Suprapubic skin (tissue), 4 donors: ENCODE measurements around the gene TMEFF1. TPM values are rescaled to one million over a fixed set of nuclear protein-coding genes. Genes with fewer than 3 reads are reported as not detected.

Experiments
- DNase-seq, 2 donors: peaks; one replicate each; pipeline ENCODE4 v3.0.0-alpha.2; 2019; ENCODE audit warnings: low spot score in 2 of 2
- H3K27ac ChIP-seq: fragments of 200-600 bp; sonication (generic); one replicate; pipeline ENCODE4 v1.5.1; 2019
- H3K27me3 ChIP-seq: fragments of 200-600 bp; sonication (generic); one replicate; pipeline ENCODE4 v1.5.1; 2019
- H3K36me3 ChIP-seq: fragments of 200-600 bp; sonication (generic); one replicate; pipeline ENCODE4 v1.5.1; 2019
- H3K4me1 ChIP-seq: fragments of 200-600 bp; sonication (generic); one replicate; pipeline ENCODE4 v1.5.1; 2019
- H3K4me3 ChIP-seq: fragments of 200-600 bp; sonication (generic); one replicate; pipeline ENCODE4 v1.5.1; 2019; ENCODE audit warnings: mild to moderate bottlenecking
- H3K9me3 ChIP-seq: fragments of 200-600 bp; sonication (generic); one replicate; pipeline ENCODE4 v1.5.1; 2019
- CTCF ChIP-seq, 2 donors: fragments of 200-600 bp in 1 of 2; fragments of 450-650 bp in 1 of 2; sonication (generic) in 1 of 2; IDR thresholded peaks; one replicate each; pipeline ENCODE4 v1.5.1; 2016 to 2019; ENCODE audit warnings: antibody characterized with exemption in 2 of 2, mild to moderate bottlenecking in 1 of 2, moderate library complexity in 1 of 2
- EP300 ChIP-seq: sonication (generic); formaldehyde crosslinking; IDR thresholded peaks from one replicate; pipeline ENCODE4 v1.6.1; 2017; ENCODE audit warnings: antibody characterized with exemption
- POLR2A ChIP-seq, 2 donors: fragments of 450-650 bp; IDR thresholded peaks; one replicate each; pipeline ENCODE4 v1.6.1; 2017; ENCODE audit warnings: antibody characterized with exemption in 2 of 2, mild to moderate bottlenecking in 2 of 2, moderate library complexity in 2 of 2
- POLR2AphosphoS5 ChIP-seq, 3 donors: sonication (generic); formaldehyde crosslinking; IDR thresholded peaks; one replicate each; pipeline ENCODE4 v1.6.1; 2017; ENCODE audit warnings: antibody characterized with exemption in 3 of 3
- WGBS: methylation state at CpG from one replicate; pipeline ENCODE4 v1.1.5; 2018; 5-methylcytosine and 5-hydroxymethylcytosine counted together
- total RNA-seq, 4 donors: library from RNA; depleted of rRNA; stranded (reverse); fragments of >200 nt; gene quantifications; one replicate each; pipeline ENCODE4 v1.1.0, GENCODE V29; 2016

TMEFF1 gene
- total RNA-seq, 4 donors from 2014 or later: 0.32 to 0.49 TPM; not detected in 2

GRCh38 chr9:100457517-100457916 is 15.4 kb upstream of the TMEFF1 start:
- H3K27me3 ChIP-seq: no peaks in the 10 kb centered on the region
- 93% methylated on average over 1 of the region's 1 CpG for WGBS
- H3K9me3 ChIP-seq: no peaks in the 10 kb centered on the region
- no peak for DNase-seq
- H3K4me1 ChIP-seq: no peaks in the 10 kb centered on the region
- H3K27ac ChIP-seq: no peak overlapping the region
- H3K4me3 ChIP-seq: no peak overlapping the region
- TF ChIP-seq EP300 (no peak), POLR2A (IDR thresholded peaks at IDR 0.05) (no peak), POLR2AphosphoS5 (IDR thresholded peaks at IDR 0.05) (no peak), CTCF (IDR thresholded peaks at IDR 0.05) (no peak)
- H3K36me3 ChIP-seq: peaks cover 10% of the 10 kb centered on the region

GRCh38 chr9:100459963-100460362 is 13.0 kb upstream of the TMEFF1 start:
- 71% methylated on average over 2 of the region's 2 CpGs for WGBS
- Histone ChIP-seq H3K4me1 (no peaks in the 10 kb centered on the region), H3K27me3 (no peaks in the 10 kb centered on the region), H3K9me3 (no peaks in the 10 kb centered on the region), H3K36me3 (no peaks in the 10 kb centered on the region), H3K27ac (no peak overlapping the region), H3K4me3 (no peak overlapping the region)
- TF ChIP-seq POLR2A (IDR thresholded peaks at IDR 0.05) (no peak), CTCF (IDR thresholded peaks at IDR 0.05) (no peak), POLR2AphosphoS5 (IDR thresholded peaks at IDR 0.05) (no peak), EP300 (no peak)
- DNase-seq: no peak

GRCh38 chr9:100465274-100465673 is 7.7 kb upstream of the TMEFF1 start:
- no peaks in the 10 kb centered on the region for H3K9me3 ChIP-seq
- TF ChIP-seq POLR2AphosphoS5 (IDR thresholded peaks at IDR 0.05) (no peak), POLR2A (IDR thresholded peaks at IDR 0.05) (no peak), EP300 (no peak), CTCF (IDR thresholded peaks at IDR 0.05) (no peak)
- H3K4me1 ChIP-seq: no peaks in the 10 kb centered on the region
- no peaks in the 10 kb centered on the region for H3K27me3 ChIP-seq
- 90% methylated on average over 2 of the region's 2 CpGs for WGBS
- no peaks in the 10 kb centered on the region for H3K36me3 ChIP-seq
- H3K27ac ChIP-seq: no peak overlapping the region
- DNase-seq: no peak
- no peak overlapping the region for H3K4me3 ChIP-seq

GRCh38 chr9:100465761-100466160 is 7.2 kb upstream of the TMEFF1 start:
- no peaks in the 10 kb centered on the region for H3K9me3 ChIP-seq
- no peaks in the 10 kb centered on the region for H3K36me3 ChIP-seq
- no peaks in the 10 kb centered on the region for H3K27me3 ChIP-seq
- DNase-seq: no peak
- 87% methylated on average over 1 of the region's 1 CpG for WGBS
- TF ChIP-seq POLR2AphosphoS5 (IDR thresholded peaks at IDR 0.05): no peak
- no peak for TF ChIP-seq CTCF (IDR thresholded peaks at IDR 0.05)
- no peak for TF ChIP-seq POLR2A (IDR thresholded peaks at IDR 0.05)
- H3K4me1 ChIP-seq: no peaks in the 10 kb centered on the region
- no peak overlapping the region for H3K27ac ChIP-seq
- H3K4me3 ChIP-seq: no peak overlapping the region

GRCh38 chr9:100466171-100466828 is 6.6 kb upstream of the TMEFF1 start:
- Histone ChIP-seq H3K36me3 (no peaks in the 10 kb centered on the region), H3K4me1 (no peaks in the 10 kb centered on the region), H3K27me3 (no peaks in the 10 kb centered on the region), H3K27ac (no peak overlapping the region), H3K9me3 (no peaks in the 10 kb centered on the region), H3K4me3 (no peak overlapping the region)
- no peak for DNase-seq
- TF ChIP-seq POLR2A (IDR thresholded peaks at IDR 0.05) (no peak), POLR2AphosphoS5 (IDR thresholded peaks at IDR 0.05) (no peak), CTCF (IDR thresholded peaks at IDR 0.05) (no peak), EP300 (no peak)
- 100% methylated on average over 2 of the region's 2 CpGs for WGBS
